ENCODE results near the gene SLIT3.

SLIT3 gene

DNA sequence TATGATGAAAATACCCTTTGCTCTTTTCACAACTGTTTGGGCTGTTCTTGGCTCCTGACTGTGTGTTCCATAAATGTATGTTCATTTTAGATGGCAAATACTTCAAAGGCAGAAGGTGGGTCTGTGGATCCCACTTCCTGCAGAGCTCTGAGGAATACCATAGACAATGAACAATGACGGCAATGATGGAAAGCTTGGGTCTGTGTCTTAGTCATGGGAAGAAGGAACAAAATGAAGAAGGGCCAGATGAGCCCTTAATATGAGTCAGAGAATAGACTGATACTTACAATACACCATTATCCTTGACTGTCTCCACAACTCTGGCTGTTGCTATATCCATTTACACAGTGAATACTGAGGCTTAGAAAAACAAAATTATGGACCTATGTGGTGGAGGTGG is 126.0 kb downstream of the SLIT3 start:
- no peak for DNase-seq (ENCODE audit: low spot score)

- no peak for DNase-seq (ENCODE audit: low spot score)
Measured at GRCh38 chr5:169173372-169173771, 127.6 kb downstream of the SLIT3 start.

DNA sequence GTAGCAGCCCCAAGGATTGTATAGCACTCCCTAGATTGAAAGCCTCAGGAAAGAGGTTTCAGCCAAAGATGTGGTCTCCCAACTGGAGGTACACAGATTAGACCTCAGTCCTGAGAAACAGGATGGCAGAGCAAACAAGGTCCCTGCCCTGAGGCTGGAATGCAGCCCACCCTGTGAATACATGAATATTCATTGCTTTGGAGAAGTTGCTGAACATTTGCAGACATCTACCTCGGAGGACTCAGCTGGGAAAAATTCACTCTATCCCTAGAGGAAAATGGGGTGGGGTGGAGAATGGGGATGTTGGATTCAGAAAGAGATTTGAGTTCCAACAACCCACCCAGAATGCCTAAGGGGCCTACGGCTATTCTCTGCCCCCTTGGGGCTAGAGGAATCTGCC is 129.4 kb downstream of the SLIT3 start:
- no peak for DNase-seq (ENCODE audit: low spot score)

DNA sequence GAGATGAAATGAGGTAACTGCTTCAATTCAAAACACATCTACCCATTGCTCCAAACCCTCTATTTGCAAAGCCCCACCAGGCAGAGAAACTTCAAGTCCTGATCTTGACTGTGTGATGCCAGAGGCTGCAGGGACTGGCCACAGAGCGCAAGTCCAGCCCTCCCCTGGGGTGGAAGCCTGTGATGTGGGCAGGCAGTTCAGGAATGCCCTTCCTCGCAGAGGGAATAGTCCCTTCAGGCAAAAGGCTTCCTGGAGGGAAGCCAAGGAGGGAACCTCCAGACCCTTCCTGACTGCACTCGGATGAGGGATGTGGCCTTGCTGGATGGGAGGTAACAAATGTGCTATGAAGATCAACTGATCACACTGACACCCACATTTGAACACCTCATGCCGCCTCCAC is 131.2 kb downstream of the SLIT3 start:
- no peak for DNase-seq (ENCODE audit: low spot score)

DNA sequence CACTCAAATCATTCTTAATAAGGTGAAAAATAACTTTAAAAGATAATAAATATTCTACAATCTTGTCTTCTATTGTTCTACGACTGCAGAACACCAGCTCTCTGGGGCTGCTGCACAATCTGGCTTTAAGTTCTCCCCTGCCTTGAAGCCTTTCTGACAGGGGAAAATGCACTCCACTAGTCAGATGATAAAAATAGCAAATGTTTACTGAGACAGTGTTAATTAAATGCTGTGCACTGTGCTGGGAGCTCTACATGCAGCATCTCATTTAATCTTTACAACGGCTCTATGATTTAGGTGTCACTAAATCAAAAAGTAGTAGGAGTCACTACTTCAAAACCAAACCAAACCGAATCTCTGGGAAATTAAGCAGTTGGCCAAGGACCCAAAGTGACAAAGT is 132.7 kb downstream of the SLIT3 start:
- no peak for DNase-seq (ENCODE audit: low spot score)

DNA sequence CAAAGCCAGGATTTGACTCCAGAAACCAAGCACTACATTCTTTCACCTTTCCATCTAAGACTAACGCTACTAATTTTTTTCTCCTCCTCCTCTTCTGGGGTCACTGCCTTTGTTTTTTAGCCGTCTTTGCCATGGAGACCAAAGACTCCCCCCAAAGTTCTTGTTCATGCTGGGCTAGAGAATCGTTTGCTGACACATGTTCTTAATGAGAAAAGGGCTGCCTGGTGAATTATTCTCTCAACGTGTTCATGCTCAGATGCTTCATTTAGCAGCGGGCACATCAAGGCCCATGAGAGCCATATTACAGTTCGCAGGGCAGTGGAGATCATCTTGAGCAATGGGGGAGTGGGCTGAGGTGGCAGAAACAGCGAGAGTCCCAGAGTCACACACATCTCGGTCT is 134.9 kb downstream of the SLIT3 start:
- no peak for DNase-seq (ENCODE audit: low spot score)

DNA sequence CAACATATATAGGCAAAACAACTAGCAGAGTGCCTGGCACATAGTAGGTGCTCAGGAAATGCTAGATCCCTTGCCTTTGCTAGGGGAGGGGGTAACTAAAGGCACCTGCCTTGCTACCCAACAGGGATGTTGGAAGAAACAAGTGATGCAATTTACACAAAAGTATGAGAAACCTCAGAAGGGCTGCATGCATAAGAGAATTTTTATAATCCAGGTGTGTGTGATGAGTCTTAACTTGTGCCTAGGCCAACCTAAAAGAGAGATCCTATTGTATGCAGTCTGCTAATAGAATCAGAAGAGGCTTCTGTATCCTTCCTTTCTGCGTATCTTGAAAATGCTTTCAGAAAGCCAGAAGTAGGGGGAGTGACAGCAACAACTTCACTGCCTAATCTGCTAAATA is 135.9 kb downstream of the SLIT3 start:
- DNase-seq (ENCODE audit: low spot score): no peak

DNA sequence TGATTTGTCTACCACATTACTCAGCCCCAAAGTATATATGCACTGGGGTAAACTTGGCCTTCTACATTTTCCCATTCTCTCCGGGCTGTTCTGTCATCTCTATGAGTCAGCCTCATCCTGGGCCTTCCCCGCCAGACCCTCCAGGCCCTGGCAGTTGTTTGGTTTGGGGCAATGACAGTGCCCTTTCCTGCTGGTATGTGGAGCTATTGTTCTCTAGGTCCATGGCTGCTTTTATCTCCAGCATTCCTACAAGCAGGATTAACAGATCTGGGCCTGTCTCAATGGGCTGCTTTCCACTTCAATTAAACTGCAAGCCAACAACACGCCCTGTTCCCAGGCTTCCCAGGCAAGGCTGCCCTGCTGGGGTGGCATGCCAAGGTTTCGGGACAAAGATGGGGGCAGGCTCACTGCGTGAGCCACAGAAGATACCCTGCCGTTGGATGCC is 136.4 kb downstream of the SLIT3 start:
- DNase-seq (ENCODE audit: low spot score): no peak

- no peak for DNase-seq (ENCODE audit: low spot score)
Measured at GRCh38 chr5:169162407-169162806, 138.5 kb downstream of the SLIT3 start.

- DNase-seq (ENCODE audit: low spot score): no peak
Measured at GRCh38 chr5:169161022-169161680, 139.8 kb downstream of the SLIT3 start.

- no peak for DNase-seq (ENCODE audit: low spot score)
Measured at GRCh38 chr5:169160405-169160901, 140.5 kb downstream of the SLIT3 start.

- no peak for DNase-seq (ENCODE audit: low spot score)
Measured at GRCh38 chr5:169158764-169159163, 142.2 kb downstream of the SLIT3 start.

DNA sequence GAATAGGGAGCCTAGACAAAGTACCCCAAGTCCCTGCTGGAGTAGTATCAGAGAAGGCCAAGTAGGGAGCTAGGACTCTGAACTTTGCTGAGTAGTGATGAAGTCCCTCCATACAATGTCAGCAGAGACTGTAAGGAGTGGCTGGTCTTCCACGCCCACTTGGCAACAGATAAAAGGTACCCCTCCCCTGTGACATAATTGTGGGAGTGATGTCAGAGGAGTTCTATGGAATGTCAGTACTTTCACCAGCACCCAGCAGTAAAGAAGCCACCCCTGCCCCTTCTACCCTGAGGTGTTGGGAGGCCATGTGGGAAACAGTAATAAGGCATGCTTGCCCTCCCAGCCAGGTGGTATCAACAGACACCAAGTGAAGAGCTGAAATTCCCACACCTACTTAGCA is 143.9 kb downstream of the SLIT3 start:
- no peak for DNase-seq (ENCODE audit: low spot score)

DNA sequence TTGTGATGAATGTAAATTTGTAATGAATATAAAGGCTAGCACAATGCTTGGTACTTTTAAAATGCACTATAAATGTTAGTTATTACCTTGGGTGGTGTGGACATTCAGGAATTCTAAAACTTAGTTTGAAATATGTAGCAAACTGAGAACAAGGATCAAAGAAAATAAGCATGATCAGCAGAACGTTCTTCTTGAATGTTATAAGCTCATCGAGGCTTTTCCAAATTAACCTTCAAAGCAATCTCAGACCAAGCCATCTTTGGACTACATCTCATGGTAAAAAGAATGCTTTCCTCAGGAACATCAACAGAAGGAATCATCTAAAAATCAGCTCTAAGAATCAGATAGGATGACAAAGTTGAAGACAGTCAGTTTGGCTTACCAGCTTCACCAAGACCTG is 146.3 kb downstream of the SLIT3 start:
- no peak for DNase-seq (ENCODE audit: low spot score)

GRCh38 chr5:169153405-169153804 is 147.5 kb downstream of the SLIT3 start:
- no peak for DNase-seq (ENCODE audit: low spot score)

- DNase-seq (ENCODE audit: low spot score): no peak
Measured at GRCh38 chr5:169152946-169153345, 148.0 kb downstream of the SLIT3 start.

DNA sequence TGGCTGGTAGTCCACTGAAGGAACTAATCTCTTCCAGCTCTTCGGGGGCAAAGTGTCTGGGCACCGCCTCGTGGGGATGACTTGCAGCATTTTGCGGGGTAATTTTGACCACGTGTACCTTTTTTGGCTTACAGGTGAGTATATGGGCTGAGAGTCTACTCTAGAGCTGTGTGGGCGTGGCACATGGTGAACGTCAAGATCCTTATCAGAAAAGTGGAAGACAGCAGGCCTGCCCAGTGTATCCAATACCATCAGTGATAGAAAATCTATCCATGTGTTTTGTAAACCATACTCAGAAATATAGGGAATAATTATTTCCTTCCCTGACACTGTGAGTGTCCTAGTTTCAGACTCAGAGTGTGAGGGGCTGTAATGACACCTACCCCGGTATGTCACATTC is 148.5 kb downstream of the SLIT3 start:
- no peak for DNase-seq (ENCODE audit: low spot score)

DNA sequence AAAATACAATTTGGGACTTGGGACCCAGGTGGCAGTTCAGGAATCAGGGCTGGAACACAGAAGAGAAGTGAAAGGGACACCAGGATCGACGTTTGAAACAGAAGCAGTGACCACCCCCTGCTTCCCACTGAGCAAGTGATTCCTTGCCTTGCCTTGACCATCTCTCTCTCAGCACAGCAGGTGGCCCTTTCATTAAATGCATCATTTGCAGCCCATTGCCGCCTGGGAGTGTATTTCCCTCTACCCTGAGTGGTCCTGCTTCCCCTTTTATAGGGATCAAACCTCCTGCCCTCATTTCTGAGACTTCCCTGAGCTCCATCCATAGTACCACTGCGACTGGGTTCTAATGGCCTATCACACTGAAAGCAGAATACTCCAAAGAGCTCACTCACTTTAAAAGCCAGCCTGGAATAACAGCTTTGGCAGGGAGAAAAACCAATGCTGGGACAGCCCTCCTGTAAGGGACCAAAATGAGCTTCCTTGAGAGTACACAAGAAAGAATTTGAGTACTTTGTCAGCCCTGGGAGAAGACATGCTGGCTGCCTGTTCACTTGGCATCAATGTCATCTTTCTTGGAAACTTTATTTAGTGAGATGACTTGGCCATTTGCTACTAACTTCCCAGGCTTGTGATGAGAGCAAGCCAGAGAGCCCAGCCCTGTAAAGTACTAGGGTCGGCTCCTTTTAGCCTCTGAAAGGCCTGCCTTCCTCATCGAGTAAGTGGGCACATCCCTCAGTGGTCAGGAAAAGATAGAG is 149.7 kb downstream of the SLIT3 start:
- DNase-seq (ENCODE audit: low spot score): no peak

DNA sequence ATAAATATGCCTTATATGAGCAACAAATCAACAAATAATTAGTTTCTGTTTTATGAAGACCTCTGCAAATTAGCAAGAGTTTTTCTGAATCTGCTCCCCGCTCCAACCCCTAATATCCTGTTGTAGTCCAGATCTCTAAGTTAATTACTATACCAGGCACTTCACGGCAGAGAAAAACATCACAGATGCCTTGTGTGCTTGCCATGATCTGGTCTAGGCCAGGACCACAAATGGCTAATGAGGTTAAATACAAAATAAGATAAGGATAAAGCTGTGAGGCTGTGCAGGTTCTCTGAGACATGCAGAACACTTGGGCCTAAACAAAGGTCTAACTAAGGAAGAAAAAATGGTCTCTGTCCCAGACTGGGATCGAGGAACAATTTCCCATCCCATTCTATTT is 150.8 kb downstream of the SLIT3 start:
- DNase-seq (ENCODE audit: low spot score): no peak

DNA sequence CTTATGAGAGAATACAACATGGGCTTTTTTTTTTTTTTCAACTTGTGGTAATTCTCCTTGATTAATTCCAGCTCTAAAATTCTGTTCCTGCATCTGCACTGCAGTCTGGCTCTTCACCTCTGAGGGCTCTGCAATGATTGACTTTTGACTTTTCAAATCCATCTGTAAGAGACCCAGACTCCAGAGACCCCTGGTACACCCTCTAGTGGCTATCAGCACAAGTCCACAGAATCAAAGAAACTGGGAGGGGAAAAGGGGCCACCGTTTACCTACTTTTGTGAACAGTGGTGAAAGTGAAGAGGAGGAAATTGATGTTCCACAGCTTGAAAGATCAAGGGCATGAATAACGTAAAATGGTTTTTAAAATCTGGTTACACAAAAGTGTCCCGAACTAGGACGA is 151.6 kb downstream of the SLIT3 start:
- DNase-seq (ENCODE audit: low spot score): peak; percentile 7

GRCh38 chr5:169148138-169148740 is 152.7 kb downstream of the SLIT3 start:
- no peak for DNase-seq (ENCODE audit: low spot score)

- no peak for DNase-seq (ENCODE audit: low spot score)
Measured at GRCh38 chr5:169147534-169147933, 153.4 kb downstream of the SLIT3 start.

DNA sequence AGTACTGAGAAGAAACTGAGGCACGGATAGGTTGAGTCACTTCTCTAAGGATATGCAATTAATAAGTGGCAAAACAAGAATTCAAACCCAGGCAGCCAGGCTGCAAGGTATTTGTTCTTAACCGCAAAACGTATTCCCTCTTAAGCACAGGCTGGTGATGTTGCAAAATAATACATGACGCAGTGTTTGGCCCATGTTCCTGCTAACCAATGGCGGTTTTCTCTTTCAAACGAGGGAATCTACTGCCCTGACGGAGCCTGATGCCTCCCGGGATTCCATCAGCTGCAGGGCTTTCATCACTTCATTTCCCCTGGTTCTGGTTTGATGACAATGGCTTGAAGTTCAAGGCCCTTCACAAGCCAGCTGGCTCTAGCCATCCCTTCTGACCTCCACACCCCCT is 154.8 kb downstream of the SLIT3 start:
- no peak for DNase-seq (ENCODE audit: low spot score)
